Hematopoietic multipotent progenitor cell treated with erythropoietin and hydrocortisone succinate and interleukin-3 and kit ligand, for 8 days (in vitro differentiated cells): ENCODE results near the gene CPE.

ENCODE experiments used
- DNase-seq: peaks from one replicate; pipeline ENCODE4 v3.0.0-alpha.2; 2015

Gene CPE

GRCh38 chr4:165367040-165367439 is 11.8 kb upstream of the CPE start:
- no peak for DNase-seq

- DNase-seq: no peak
Observed at GRCh38 chr4:165368114-165368513, 10.7 kb upstream of the CPE start.

GRCh38 chr4:165368567-165368966 is 10.2 kb upstream of the CPE start:
- no peak for DNase-seq

GRCh38 chr4:165369522-165369921 is 9.3 kb upstream of the CPE start:
- DNase-seq: no peak

GRCh38 chr4:165370530-165370929 is 8.3 kb upstream of the CPE start:
- no peak for DNase-seq

GRCh38 chr4:165375465-165375864 is 3.3 kb upstream of the CPE start:
- DNase-seq: no peak

- no peak for DNase-seq
Observed at GRCh38 chr4:165378398-165378744, 437 bp upstream of the CPE start.

GRCh38 chr4:165379678-165380064 is 863 bp downstream of the CPE start:
- DNase-seq: no peak

GRCh38 chr4:165380805-165381204 is 2.0 kb downstream of the CPE start:
- DNase-seq: no peak

GRCh38 chr4:165381821-165382373 is 3.1 kb downstream of the CPE start:
- DNase-seq: no peak

- DNase-seq: no peak
Observed at GRCh38 chr4:165382640-165383039, 3.8 kb downstream of the CPE start.

- DNase-seq: no peak
Observed at GRCh38 chr4:165383591-165384073, 4.8 kb downstream of the CPE start.

GRCh38 chr4:165384186-165384585 is 5.4 kb downstream of the CPE start:
- no peak for DNase-seq

GRCh38 chr4:165384598-165384997 is 5.8 kb downstream of the CPE start:
- peak; percentile 3 for DNase-seq

GRCh38 chr4:165385126-165385525 is 6.3 kb downstream of the CPE start:
- no peak for DNase-seq

- no peak for DNase-seq
Observed at GRCh38 chr4:165386328-165386727, 7.5 kb downstream of the CPE start.

GRCh38 chr4:165388756-165389155 is 9.9 kb downstream of the CPE start:
- DNase-seq: no peak

GRCh38 chr4:165393051-165393450 is 14.2 kb downstream of the CPE start:
- DNase-seq: no peak

- no peak for DNase-seq
Observed at GRCh38 chr4:165393704-165394103, 14.9 kb downstream of the CPE start.

GRCh38 chr4:165394275-165394674 is 15.5 kb downstream of the CPE start:
- DNase-seq: no peak

- no peak for DNase-seq
Observed at GRCh38 chr4:165398570-165398969, 19.8 kb downstream of the CPE start.

GRCh38 chr4:165402375-165402774 is 23.6 kb downstream of the CPE start:
- no peak for DNase-seq

GRCh38 chr4:165403048-165403447 is 24.2 kb downstream of the CPE start:
- DNase-seq: no peak

GRCh38 chr4:165403637-165404036 is 24.8 kb downstream of the CPE start:
- DNase-seq: no peak

- no peak for DNase-seq
Observed at GRCh38 chr4:165404080-165404479, 25.3 kb downstream of the CPE start.

GRCh38 chr4:165404696-165405095 is 25.9 kb downstream of the CPE start:
- DNase-seq: no peak
